HepG2 (cell line): ENCODE data around the gene BANK1. TPM values are rescaled to one million over a fixed set of nuclear protein-coding genes. Genes with fewer than 3 reads are reported as not detected.

ENCODE experiments used
- ATAC-seq: fragments of 200-7000 bp; cut with Tn5 transposase; 3 replicates; pipeline ENCODE4 v1.9.1; 2020; ENCODE audit warnings: mild to moderate bottlenecking, moderate library complexity
- BruUV-seq: library from RNA; stranded (reverse); fragments of 400-500 nt; replicated peaks from 2 replicates; lab custom pipeline; 2021; lab: Mats Ljungman, UMichigan
- CTCF ChIA-PET: fragments of 300-600 bp; formaldehyde crosslinking; extraction: SDS; loops from one replicate; lab custom pipeline; 2021; ENCODE audit warnings: low total read pairs, inconsistent platforms, low intra/inter-chr PET ratio; lab: Yijun Ruan, JAX
- POLR2A ChIA-PET: fragments of 350-600 bp; sonication (Branson Sonifier 250); formaldehyde crosslinking; loops from one replicate; lab custom pipeline; 2020; ENCODE audit warnings: antibody characterized with exemption, inconsistent platforms; lab: Yijun Ruan, JAX
- DNase-seq: peaks from one replicate; pipeline ENCODE4 v3.0.0-alpha.2; 2015; ENCODE audit warnings: low spot score
- FAIRE-seq: peaks from 3 replicates; lab custom pipeline; 2011; peaks lifted over from hg19 to GRCh38; lab: Jason Lieb, UNC
- H2AFZ ChIP-seq: one replicate; pipeline ENCODE4 v1.6.1; 2011; ENCODE audit warnings: low read length, inconsistent platforms
- H3K27ac ChIP-seq: fragments of 300-600 bp; 3 replicates; pipeline ENCODE4 v1.8.0; 2011; ENCODE audit warnings: mixed run types, mild to moderate bottlenecking, mixed read lengths, low read length, inconsistent platforms; ENCODE audit not compliant: insufficient read depth; ENCODE audit errors: extremely low read length
- H3K27me3 ChIP-seq, 2 experiments: fragments of 200-600 bp in 1 of 2; 2 replicates in 1 of 2; 3 replicates in 1 of 2; pipeline versions ENCODE4 v1.6.0 to v1.8.0; 2011; ENCODE audit warnings: low read length in 2 of 2, mild to moderate bottlenecking in 2 of 2, moderate library complexity in 2 of 2, inconsistent platforms in 1 of 2; ENCODE audit not compliant: insufficient read depth in 2 of 2, control insufficient read depth in 1 of 2
- H3K36me3 ChIP-seq, 2 experiments: fragments of 200-600 bp in 1 of 2; replicated peaks in 1 of 2; 2 replicates in 1 of 2; 3 replicates in 1 of 2; pipeline versions ENCODE4 v1.5.1 to v1.8.0; 2011; ENCODE audit warnings: low read length in 2 of 2, inconsistent platforms in 1 of 2; ENCODE audit not compliant: insufficient read depth in 2 of 2, control insufficient read depth in 1 of 2
- H3K4me1 ChIP-seq: 2 replicates; pipeline ENCODE4 v1.5.1; 2012; ENCODE audit warnings: low read length, inconsistent platforms; ENCODE audit not compliant: insufficient read depth
- H3K4me2 ChIP-seq: 2 replicates; pipeline ENCODE4 v1.6.0; 2011; ENCODE audit warnings: low read depth, low read length, inconsistent platforms
- H3K4me3 ChIP-seq, 3 experiments: fragments of 200-600 bp in 1 of 3; sonication (generic), shearing (Covaris generic) in 1 of 3; replicated peaks in 1 of 3; 2 replicates each; pipeline ENCODE4 v1.5.1; 2011 to 2016; ENCODE audit warnings: low read length in 3 of 3, inconsistent platforms in 2 of 3, low read depth in 2 of 3, mild to moderate bottlenecking in 2 of 3, control low read depth in 1 of 3, mixed read lengths in 1 of 3; ENCODE audit not compliant: insufficient read depth in 1 of 3
- H3K79me2 ChIP-seq: one replicate; pipeline ENCODE4 v1.6.1; 2011; ENCODE audit warnings: low read length, inconsistent platforms; ENCODE audit not compliant: insufficient read depth
- H3K9ac ChIP-seq: 2 replicates; pipeline ENCODE4 v1.6.0; 2011; ENCODE audit warnings: mild to moderate bottlenecking, low read depth, low read length, inconsistent platforms; ENCODE audit not compliant: insufficient read depth
- H3K9me3 ChIP-seq: 2 replicates; pipeline ENCODE4 v1.5.1; 2012; ENCODE audit warnings: mild to moderate bottlenecking, low read length
- H4K20me1 ChIP-seq: 2 replicates; pipeline ENCODE4 v1.6.0; 2011; ENCODE audit warnings: inconsistent platforms, mild to moderate bottlenecking, low read length, moderate library complexity; ENCODE audit not compliant: insufficient read depth
- AGO2 ChIP-seq: fragments of 200-400 bp; formaldehyde crosslinking; optimal IDR thresholded peaks from 2 replicates; pipeline ENCODE3; 2017; ENCODE audit warnings: mild to moderate bottlenecking, low read depth, low read length, moderate library complexity
- CBX1 ChIP-seq: IDR thresholded peaks from one replicate; pipeline ENCODE4 v1.6.1; 2016; ENCODE audit warnings: antibody characterized with exemption, low read depth
- ELF3 ChIP-seq: IDR thresholded peaks from 2 replicates; pipeline ENCODE4 v1.6.1; 2016; ENCODE audit warnings: missing genetic modification reagents, missing compliant biosample characterization
- FOXK2 ChIP-seq: fragments of 450-650 bp; IDR thresholded peaks from 2 replicates; pipeline ENCODE4 v1.6.1; 2016
- HMGXB4 ChIP-seq, 2 experiments: sonication (generic) in 1 of 2; formaldehyde crosslinking in 1 of 2; IDR thresholded peaks; 2 replicates each; pipeline versions ENCODE4 v1.4.0 to v1.6.1; 2018 to 2020; ENCODE audit warnings: missing genetic modification reagents in 2 of 2, borderline replicate concordance in 1 of 2, low read depth in 1 of 2, mild to moderate bottlenecking in 1 of 2, missing biosample characterization in 1 of 2
- HNRNPL ChIP-seq: fragments of 200-400 bp; formaldehyde crosslinking; IDR thresholded peaks from 2 replicates; pipeline ENCODE4 v1.6.1; 2017; ENCODE audit warnings: mild to moderate bottlenecking, low read depth, low read length
- HOXA5 ChIP-seq: sonication (generic); formaldehyde crosslinking; IDR thresholded peaks from 2 replicates; pipeline ENCODE4 v1.4.0; 2020; ENCODE audit warnings: missing genetic modification reagents
- IKZF4 ChIP-seq: sonication (generic); formaldehyde crosslinking; IDR thresholded peaks from 2 replicates; pipeline ENCODE4 v1.5.1; 2020; ENCODE audit warnings: borderline replicate concordance, mild to moderate bottlenecking, low read depth, missing genetic modification reagents; ENCODE audit errors: not compliant biosample characterization
- PAX8 ChIP-seq: sonication (generic); formaldehyde crosslinking; IDR thresholded peaks from 2 replicates; pipeline ENCODE4 v1.8.0; 2022; ENCODE audit warnings: mild to moderate bottlenecking, missing genetic modification reagents, borderline replicate concordance
- XBP1 ChIP-seq: sonication (generic); formaldehyde crosslinking; IDR thresholded peaks from 2 replicates; pipeline ENCODE4 v1.5.0; 2020; ENCODE audit warnings: missing genetic modification reagents
- ZKSCAN5 ChIP-seq: sonication (generic); formaldehyde crosslinking; IDR thresholded peaks from 2 replicates; pipeline ENCODE4 v1.5.1; 2020; ENCODE audit warnings: mild to moderate bottlenecking, missing genetic modification reagents
- ZNF431 ChIP-seq: sonication (generic); formaldehyde crosslinking; IDR thresholded peaks from 2 replicates; pipeline ENCODE4 v1.9.0; 2022; ENCODE audit warnings: missing genetic modification reagents, low read depth, mild to moderate bottlenecking, borderline replicate concordance
- ZNF562 ChIP-seq: sonication (generic); formaldehyde crosslinking; IDR thresholded peaks from 2 replicates; pipeline ENCODE4 v1.8.0; 2022; ENCODE audit warnings: missing genetic modification reagents, borderline replicate concordance
- ZNF567 ChIP-seq: sonication (generic); formaldehyde crosslinking; IDR thresholded peaks from 2 replicates; pipeline ENCODE4 v1.8.1; 2023; ENCODE audit warnings: mild to moderate bottlenecking, missing genetic modification reagents, borderline replicate concordance
- ZNF7 ChIP-seq: IDR thresholded peaks from 2 replicates; pipeline ENCODE4 v1.6.1; 2016; ENCODE audit warnings: missing biosample characterization, missing genetic modification reagents
- ZNF781 ChIP-seq: sonication (generic); formaldehyde crosslinking; IDR thresholded peaks from 2 replicates; pipeline ENCODE4 v1.5.1; 2020; ENCODE audit warnings: borderline replicate concordance, mild to moderate bottlenecking, missing genetic modification reagents; ENCODE audit errors: not compliant biosample characterization
- WGBS: methylation state at CpG from one replicate; pipeline ENCODE4 v1.1.6; 2017; ENCODE audit warnings: low lambda C conversion rate; 5-methylcytosine and 5-hydroxymethylcytosine counted together
- in situ Hi-C: cut with HindIII; loops from 2 replicates; pipeline ENCODE4 v1.10.0; 2017; ENCODE audit warnings: low pct_unique_long_range_greater_than_20kb; ENCODE audit not compliant: extremely low pct_ligation_motif_present
- intact Hi-C: fragments of 100-400 bp; cut with micrococcal nuclease; formaldehyde crosslinking; loops from one replicate; pipeline ENCODE4 v1.10.0; 2022; ENCODE audit not compliant: unreplicated experiment
- polyA plus RNA-seq, 8 experiments: library from polyadenylated mRNA; depleted of rRNA in 3 of 8; stranded (reverse) in 7 of 8; unstranded in 1 of 8; fragments of >200 nt; fragmentation: Illumina TruSeq in 4 of 8; extraction: Trizol in 4 of 8; gene quantifications; 2 replicates each; pipeline versions ENCODE4 v1.2.1 to v1.2.3, GENCODE V29; 2011 to 2016; ENCODE audit warnings: low read depth in 4 of 8, missing spikeins in 1 of 8, mixed read lengths in 1 of 8; ENCODE audit not compliant: insufficient read depth in 1 of 8
- total RNA-seq, 5 experiments: library from RNA; depleted of rRNA; stranded (reverse); fragments of >200 nt; fragmentation: Illumina TruSeq; extraction: Trizol; gene quantifications; 2 replicates each; pipeline ENCODE4 v1.2.3, GENCODE V29; 2016; ENCODE audit warnings: low read depth in 1 of 5

The BANK1 gene
- total and polyA plus RNA-seq, 2 of the 13 experiments (the other 11 are each of a cell fraction or from before 2014, with no cell fraction given): 0.15 TPM; not detected in 1

GRCh38 chr4:101944649-101945048 is 154.1 kb downstream of the BANK1 start:
- no peak for ATAC-seq
- Histone ChIP-seq H3K4me2 (no peak overlapping the region), H3K9ac (no peak overlapping the region), H3K79me2 (no peaks in the 10 kb centered on the region), H3K4me3 (no peak overlapping the region), H3K36me3 (no peaks in the 10 kb centered on the region), H3K27me3 (no peaks in the 10 kb centered on the region), H4K20me1 (no peaks in the 10 kb centered on the region), H3K9me3 (no peaks in the 10 kb centered on the region), H2AFZ (no peak overlapping the region), H3K4me1 (no peaks in the 10 kb centered on the region), H3K27ac (no peak overlapping the region)
- intact Hi-C loops: no loop called here
- no peak for DNase-seq
- POLR2A ChIA-PET: no interaction called here
- 0% methylated on average over 1 of the region's 1 CpG for WGBS
- CTCF ChIA-PET: no interaction called here
- BruUV-seq: no TSS peak
- in situ Hi-C loops: no loop called here
- no peak for TF ChIP-seq ZNF7 (CRISPR knock-in tag)
- TF ChIP-seq ZNF562 (CRISPR knock-in tag): no peak
- no peak for TF ChIP-seq XBP1 (CRISPR knock-in tag)
- no peak for TF ChIP-seq IKZF4 (CRISPR knock-in tag)
- TF ChIP-seq ZNF431: no peak
- no peak for TF ChIP-seq ZNF567 (CRISPR knock-in tag)
- TF ChIP-seq FOXK2: no peak
- TF ChIP-seq ZKSCAN5 (CRISPR knock-in tag): no peak
- TF ChIP-seq HMGXB4 (CRISPR knock-in tag; IDR thresholded peaks at IDR 0.05; ENCODE audit: borderline replicate concordance in 1 of 2, low read depth in 1 of 2): no peak
- no peak for TF ChIP-seq HNRNPL
- no peak for TF ChIP-seq HOXA5
- TF ChIP-seq PAX8: no peak
- no peak for TF ChIP-seq AGO2
- TF ChIP-seq ZNF781 (CRISPR knock-in tag): no peak
- TF ChIP-seq CBX1: no peak
- no peak for TF ChIP-seq ELF3 (CRISPR knock-in tag)
- no peak for FAIRE-seq
